Suppressor macrophage (primary cell): ENCODE data around the gene ZNF598.
"Not testable (repeated sequence)": the region's sequence is repeated elsewhere in the genome, so short reads cannot be mapped to it uniquely, and the experiment has no call there.

Experiments used
- DNase-seq, 4 experiments: peaks; one replicate each; pipeline ENCODE4 v3.0.0-alpha.2; 2020 to 2022

Gene ZNF598

GRCh38 chr16:1958143-1958491, 51.5 kb downstream of the ZNF598 start:
- not testable (repeated sequence) for DNase-seq

- not testable (repeated sequence) for DNase-seq
Observed at GRCh38 chr16:1957434-1958142, 52.0 kb downstream of the ZNF598 start.

- DNase-seq: no peak
Observed at GRCh38 chr16:1953734-1954133, 55.9 kb downstream of the ZNF598 start.

DNA sequence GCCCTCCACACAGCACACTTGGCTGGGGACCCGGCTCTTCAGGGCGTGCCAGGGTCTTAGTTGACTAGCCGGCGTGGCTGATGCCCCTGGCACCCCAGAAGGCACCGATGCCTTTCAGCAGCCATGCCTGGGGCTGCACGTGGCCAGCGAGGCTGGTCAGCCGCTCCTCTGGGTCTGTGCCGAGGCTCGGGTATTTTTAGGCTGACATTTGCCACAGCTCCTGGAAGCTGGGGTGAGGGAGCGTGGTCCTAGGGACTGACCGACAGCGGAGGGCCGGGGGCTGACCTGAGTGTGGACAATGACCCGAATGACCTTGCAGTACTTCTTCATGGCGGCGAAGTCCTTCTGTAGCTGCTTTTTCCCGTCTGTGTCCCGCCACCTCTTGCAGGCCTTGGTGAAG, 59.1 kb downstream of the ZNF598 start:
- DNase-seq: no peak

DNA sequence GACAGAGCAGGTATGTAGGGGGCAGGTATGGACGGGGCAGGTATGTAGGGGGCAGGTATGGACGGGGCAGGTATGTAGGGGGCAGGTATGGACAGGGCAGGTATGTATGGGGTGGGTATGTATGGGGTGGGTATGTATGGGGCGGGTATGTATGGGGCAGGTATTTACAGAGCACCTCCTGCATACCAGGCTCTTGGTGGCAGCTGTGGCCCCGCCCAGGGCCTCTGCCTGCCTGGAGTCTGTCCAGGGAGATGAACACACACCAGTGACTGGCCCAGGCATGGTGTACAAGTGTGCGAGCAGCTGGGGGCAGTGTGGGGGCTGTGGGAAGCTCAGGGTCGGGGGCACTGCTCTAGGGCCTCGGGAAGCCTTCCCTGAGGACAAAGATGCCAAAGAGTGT, 59.6 kb downstream of the ZNF598 start:
- no peak for DNase-seq

- no peak for DNase-seq
Observed at GRCh38 chr16:1949507-1949906, 60.1 kb downstream of the ZNF598 start.
